A549 (cell line): Measurements from ENCODE around the gene GLRX3.

Source experiments
- BHLHE40 ChIP-seq: IDR thresholded peaks from 2 replicates; pipeline ENCODE4 v1.6.1; 2012; ENCODE audit warnings: low read depth, low read length, inconsistent platforms
- CTCF ChIP-seq: fragments of >200 bp; sonication (Bioruptor Twin); formaldehyde crosslinking; IDR thresholded peaks from 3 replicates; pipeline ENCODE4 v1.5.1; 2016
- EP300 ChIP-seq, 2 experiments: fragments of >200 bp; sonication (Bioruptor Twin); formaldehyde crosslinking; IDR thresholded peaks; 2 replicates in 1 of 2; 3 replicates in 1 of 2; pipeline ENCODE4 v1.6.1; 2016 to 2017
- FOSL2 ChIP-seq, 2 experiments: fragments of 450-650 bp in 1 of 2; fragments of >200 bp in 1 of 2; sonication (Bioruptor Twin) in 1 of 2; formaldehyde crosslinking; IDR thresholded peaks; 2 replicates each; pipeline versions ENCODE4 v1.5.0 to v1.6.1; 2016 to 2020; ENCODE audit warnings: mild to moderate bottlenecking in 1 of 2, moderate library complexity in 1 of 2
- PHF8 ChIP-seq: fragments of 200-600 bp; sonication (generic); IDR thresholded peaks from 2 replicates; pipeline ENCODE4 v1.6.1; 2016; ENCODE audit warnings: low read depth, mild to moderate bottlenecking, antibody characterized with exemption, moderate library complexity, borderline replicate concordance
- POLR2A ChIP-seq: IDR thresholded peaks from 2 replicates; pipeline ENCODE4 v1.6.1; 2012; ENCODE audit warnings: mild to moderate bottlenecking, low read length
- ZNF302 ChIP-seq: fragments of 250-450 bp; sonication (Bioruptor Pico); IDR thresholded peaks from 2 replicates; pipeline ENCODE4 v1.9.0; 2021; ENCODE audit warnings: inconsistent platforms, mild to moderate bottlenecking, moderate library complexity

- TF ChIP-seq POLR2A (no peak), FOSL2 (IDR thresholded peaks at IDR 0.05) (no peak), FOSL2 (CRISPR knock-in tag; IDR thresholded peaks at IDR 0.05) (no peak), EP300 (IDR thresholded peaks at IDR 0.05) (no peak), ZNF302 (no peak), CTCF (no peak), PHF8 (no peak), BHLHE40 (no peak)
Observed at GRCh38 chr10:130167707-130168106, 31.5 kb downstream of the GLRX3 start.
